ENCODE data around the gene EIPR1.
"Not testable (repeated sequence)": the region's sequence is repeated elsewhere in the genome, so short reads cannot be mapped to it uniquely, and the experiment has no call there.

Gene EIPR1

DNA sequence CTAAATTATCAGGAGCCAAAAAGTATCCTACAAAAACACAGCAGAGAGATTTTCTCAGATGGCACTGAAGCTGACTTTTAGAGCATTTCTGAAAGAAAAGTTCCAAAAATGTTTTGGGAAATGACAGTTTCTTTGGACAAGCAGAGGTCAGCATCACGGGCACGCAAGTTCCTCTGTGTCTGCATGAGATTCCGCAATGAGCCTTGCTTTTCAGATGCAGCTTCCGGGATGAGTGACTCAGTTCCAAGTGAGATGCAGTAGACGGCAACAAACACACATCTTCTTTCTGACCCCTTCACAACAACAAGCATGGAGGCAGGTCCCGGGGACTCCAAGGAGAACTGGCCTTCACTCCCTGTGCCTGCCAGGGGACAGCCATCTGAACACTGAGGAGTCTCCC, 76.6 kb downstream of the EIPR1 start:
- DNase-seq: no peak

DNA sequence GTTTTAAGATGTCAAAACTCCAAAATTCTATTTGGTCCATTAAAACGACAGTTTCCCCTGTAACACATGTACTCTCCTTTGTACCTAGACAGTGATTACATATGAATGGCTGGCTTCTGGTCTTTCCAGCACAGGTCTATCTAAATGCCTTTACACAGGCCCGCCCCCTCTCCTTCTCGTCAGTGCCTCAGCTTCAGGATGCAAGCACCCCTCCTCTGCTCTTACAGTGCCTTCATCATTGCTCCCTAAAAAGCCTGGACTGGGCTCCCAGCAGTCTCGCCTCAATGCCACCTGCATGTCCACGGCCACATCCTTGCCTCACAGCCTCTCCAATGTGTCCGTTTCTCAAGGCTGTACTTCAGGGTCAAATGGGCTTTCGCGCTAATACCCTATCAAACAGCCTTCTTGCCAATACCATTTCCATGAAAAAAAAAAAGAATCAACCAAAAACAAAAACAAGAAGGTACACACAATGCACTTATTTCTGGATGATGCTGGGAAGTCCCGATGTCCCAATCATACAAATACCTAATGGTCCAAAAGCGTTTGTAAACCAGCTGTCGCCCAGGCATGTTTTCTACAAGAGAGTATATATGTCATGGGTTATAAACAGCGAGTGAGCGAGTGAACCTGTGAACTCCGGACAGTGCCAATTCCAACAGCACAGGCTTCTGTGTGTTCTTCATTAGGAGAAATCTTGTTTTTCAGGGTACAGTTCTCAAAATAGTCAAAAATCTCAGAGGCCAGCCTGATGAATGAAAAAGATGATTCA, 77.2 kb downstream of the EIPR1 start:
- no peak for DNase-seq

DNA sequence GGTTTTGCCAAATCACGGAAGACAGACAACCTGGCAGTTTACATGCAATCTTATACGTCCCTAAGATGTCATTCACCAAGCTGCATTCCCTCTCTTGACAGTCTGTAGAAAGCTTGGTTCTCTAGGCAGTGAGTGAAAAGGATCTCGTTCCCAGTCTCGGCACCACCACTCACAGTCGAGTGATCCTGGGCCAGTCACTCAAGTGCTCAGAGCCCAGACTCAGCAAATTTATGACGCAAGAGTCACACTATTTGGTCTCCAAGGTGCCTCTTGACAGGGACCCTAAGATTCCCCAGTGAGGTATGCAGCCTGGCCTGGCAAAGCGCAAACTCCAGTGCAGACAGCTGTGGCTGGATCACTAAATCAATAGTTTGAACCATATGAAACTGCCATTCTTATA, 77.9 kb downstream of the EIPR1 start:
- DNase-seq: no peak

DNA sequence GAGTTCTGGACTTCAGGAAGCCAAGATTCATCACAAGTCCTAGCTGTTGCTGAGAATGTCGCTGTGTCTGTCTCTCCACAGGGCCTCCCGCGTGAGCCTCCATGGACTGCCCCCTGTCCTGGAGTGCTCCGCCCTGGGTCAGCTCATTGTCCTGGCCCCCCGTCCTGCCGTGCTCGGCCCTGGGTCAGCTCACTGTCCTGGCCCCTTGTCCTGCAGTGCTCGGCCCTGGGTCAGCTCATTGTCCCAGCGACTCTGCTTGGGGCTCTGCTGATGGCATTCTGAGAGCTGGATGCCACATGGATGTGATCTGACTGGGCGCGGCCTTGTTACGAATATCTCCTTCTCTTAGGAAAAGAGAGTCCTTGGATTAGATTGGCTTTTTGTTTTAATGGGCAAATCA, 78.5 kb downstream of the EIPR1 start:
- DNase-seq: no peak

DNA sequence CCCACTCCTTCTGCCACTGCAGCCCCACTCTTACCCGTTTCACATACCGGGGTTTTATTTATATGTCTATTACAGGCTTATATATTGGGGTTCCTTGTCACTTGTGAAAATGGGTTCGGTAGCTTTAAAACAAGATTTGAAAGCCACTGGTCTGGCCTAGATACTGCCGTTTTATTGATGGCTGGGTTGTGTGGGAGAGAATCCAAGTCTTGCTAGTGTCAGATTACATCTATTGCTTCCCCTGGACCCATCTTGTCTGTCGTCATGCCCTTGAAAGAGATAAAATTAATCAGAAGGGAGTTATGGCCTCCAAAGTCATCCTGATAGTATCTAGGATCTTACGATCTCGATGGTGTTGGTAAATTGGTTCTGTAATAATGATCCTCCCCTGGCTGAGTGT, 79.4 kb downstream of the EIPR1 start:
- DNase-seq: no peak

DNA sequence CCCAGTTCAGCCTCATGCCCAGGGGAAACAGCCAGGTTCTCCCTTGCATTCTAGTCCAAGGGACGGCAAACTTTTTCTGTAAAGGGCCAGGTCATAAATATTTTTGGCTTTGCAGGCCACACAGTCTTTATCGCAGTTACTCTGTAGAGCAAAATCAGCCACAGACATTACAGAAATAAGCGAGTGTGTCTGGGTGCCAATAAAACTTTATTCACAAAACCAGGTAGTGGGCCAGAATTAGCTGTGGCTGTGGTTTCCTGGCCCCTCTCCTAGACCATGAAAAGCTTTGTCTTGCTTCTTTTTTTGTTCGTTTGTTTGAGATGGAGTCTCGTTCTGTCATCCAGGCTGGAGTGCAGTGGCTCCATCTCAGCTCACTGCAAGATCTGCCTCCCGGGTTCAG, 80.1 kb downstream of the EIPR1 start:
- DNase-seq: no peak

DNA sequence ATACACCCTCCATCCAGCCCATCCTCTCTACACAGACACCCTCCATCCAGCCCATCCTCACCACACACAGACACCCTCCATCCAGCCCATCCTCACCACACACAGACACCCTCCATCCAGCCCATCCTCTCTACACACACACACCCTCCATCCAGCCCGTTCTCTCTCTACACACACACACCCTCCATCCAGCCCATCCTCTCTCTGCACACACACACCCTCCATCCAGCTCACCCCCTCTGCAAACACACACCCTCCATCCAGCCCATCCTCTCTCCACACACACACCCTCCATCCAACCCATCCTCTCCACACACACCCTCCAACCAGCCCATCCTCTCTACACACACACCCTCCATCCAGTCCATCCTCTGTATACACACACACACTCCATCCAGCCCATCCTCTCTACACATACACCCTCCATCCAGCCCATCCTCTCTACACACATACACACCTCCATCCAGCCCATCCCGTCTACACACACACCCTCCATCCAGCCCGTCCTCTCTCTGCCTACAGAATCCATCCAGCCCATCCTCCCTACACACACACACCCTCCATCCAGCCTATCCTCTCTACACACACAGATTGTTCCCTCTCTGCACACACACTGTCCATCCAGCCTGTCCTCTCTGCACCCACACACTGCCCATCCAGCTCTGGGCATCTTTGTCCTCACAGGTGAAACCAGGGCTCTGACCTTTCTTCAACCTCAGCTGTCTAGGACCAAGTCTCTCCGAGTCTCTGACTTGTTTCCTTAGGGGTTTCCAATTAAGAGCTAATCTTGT, 81.2 kb downstream of the EIPR1 start:
- DNase-seq: no peak

DNA sequence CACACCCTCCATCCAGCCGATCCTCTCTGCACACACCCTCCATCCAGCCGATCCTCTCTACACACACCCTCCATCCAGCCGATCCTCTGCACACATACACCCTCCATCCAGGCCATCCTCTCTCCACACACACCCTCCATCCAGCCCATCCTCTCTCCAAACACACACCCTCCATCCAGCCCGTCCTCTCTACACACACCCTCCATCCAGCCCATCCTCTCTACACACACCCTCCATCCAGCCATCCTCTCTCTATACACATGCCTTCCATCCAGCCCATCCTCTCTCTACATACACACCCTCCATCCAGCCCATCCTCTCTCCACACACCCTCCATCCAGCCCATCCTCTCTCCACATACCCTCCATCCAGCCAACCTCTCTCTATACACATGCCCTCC, 83.1 kb downstream of the EIPR1 start:
- DNase-seq: no peak

DNA sequence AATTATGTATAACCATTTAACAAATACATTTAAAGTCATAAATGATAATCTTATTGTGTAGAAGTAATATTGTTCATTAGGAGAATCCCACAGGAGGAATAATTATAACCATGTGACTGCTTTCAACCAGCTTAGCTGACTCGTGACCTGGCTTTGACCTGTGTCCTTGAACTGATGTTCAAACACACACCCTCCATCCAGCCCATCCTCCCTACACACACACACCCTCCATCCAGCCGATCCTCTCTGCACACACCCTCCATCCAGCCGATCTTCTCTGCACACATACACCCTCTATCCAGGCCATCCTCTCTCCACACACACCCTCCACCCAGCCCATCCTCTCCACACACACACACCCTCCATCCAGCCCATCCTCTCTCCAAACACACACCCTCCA, 83.5 kb downstream of the EIPR1 start:
- no peak for DNase-seq

DNA sequence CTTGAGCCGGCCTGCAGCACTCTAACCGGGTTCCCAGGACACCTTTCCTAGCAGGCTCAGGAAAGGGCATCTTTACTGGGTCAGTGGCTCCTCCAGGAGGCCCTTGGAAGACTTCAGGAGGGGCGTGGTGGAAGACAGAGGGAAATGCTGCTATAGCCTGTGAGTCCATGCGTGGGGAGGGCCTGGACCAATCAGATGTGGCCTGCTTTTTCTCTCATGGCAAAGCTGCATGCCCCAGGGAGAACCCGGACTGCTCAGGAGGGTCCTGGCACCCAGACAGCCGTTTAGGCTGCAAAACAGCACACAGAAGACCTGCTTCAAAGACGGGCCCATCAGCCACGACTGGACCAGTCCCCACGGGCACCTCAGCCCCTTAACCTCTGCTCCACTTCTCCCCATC, 84.4 kb downstream of the EIPR1 start:
- DNase-seq: no peak

DNA sequence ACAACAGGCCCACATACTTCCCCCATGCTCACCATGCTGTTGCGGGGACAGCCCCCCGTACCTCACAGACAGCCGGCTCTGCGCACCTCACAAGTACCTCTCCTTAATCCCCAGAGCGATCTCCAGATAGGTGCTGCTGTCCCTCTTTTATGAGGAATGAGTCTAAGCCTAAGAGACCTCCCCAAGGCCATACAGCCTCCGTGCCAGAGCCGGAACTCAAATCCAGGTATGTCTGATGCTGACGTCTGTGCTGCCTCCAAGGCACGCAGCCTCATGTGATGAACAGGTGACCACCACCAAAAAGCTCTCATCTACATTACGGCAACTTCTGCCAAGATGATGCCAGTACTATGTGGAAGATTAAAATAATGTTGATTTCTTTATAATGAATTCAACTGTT, 85.2 kb downstream of the EIPR1 start:
- no peak for DNase-seq

DNA sequence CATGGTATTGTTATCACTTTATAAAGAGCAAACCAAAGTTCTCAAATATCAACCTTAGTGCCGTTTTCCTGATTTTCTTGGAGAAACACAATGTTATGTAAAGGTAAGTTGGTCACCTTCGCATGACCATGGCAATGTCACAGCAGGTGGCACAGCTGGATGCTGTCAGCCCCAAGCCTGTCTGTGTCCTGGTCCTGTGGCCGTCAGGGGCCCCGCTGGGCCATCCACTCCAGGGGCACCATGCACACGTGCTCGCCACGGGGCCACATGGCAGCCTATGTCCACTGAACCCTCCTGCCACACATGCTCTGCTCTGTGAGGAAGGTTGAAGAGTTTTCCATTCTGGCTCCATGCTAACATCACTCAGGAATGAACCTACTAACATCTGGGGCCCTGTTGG, 85.9 kb downstream of the EIPR1 start:
- no peak for DNase-seq

DNA sequence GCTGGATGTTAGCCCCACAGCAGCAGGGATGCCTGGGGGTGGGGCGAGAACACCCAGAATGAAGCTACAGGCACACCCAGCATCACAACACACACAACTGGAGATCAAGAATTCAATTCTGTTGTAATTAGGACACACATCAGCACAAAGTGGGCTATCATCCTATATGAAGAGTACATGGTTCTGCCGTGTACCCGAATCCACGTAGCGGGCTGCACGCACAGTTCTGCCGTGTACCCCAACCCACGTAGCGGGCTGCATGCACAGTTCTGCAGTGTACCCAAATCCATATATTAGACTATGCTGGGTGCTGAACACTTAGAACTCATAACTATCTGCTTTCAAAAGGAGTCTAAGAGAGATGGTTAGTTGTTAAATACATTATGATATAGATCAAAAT, 86.5 kb downstream of the EIPR1 start:
- no peak for DNase-seq

DNA sequence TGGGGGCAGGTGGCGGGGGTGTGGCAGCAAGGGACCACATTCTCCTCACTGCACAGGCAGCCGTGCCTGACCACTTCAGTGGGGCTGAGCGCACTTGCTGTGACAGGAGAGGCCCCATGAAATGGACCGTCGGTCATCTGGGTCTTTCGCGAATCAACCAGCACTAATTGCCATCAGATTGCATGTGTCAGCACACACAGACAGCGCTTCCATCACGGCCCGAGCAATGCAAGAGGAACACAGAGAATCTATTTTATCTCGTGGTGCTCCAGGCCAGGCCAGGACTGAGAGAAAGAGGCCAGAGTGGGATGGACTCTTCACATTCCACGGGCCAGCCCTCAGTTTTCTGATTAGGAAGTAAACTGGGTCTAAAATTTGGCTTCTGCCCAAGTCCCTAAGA, 87.0 kb downstream of the EIPR1 start:
- DNase-seq: no peak

DNA sequence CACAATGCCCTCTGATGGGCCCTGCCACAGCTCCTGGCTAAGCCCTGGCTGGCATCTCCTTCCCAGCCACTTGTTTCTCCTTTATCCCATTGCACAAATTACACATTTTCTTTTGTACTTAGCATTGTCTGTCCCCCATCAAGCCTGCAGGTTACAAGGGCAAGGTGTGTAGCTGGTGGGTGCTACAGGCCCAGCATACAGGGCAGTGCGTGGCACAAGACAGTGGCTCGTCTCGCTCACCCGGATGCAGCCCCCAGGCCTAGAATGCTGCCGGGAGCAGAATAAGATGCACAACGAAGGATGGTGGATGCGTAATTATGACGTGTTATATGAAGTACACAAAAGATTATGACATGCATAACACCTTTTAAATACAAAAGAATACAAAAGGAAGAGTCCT, 87.6 kb downstream of the EIPR1 start:
- DNase-seq: no peak

DNA sequence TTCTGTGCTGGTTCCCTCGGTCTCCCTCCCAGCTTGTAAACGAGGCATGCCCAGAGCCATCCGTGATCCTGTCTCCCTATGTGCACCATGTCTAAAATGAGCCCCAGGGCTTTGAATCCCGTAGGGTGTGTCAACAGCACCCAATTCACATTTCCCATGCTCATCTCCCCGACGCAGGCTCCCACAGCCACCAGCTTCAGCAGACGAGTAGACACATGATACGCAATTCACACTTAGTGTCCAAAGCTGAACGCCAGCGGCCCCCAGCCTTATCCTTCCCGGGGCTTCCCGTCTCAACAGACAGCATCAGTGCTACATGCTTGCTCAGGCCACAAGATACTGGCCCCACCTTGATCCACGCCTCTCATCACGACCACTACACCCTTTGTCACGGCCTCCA, 88.1 kb downstream of the EIPR1 start:
- no peak for DNase-seq

DNA sequence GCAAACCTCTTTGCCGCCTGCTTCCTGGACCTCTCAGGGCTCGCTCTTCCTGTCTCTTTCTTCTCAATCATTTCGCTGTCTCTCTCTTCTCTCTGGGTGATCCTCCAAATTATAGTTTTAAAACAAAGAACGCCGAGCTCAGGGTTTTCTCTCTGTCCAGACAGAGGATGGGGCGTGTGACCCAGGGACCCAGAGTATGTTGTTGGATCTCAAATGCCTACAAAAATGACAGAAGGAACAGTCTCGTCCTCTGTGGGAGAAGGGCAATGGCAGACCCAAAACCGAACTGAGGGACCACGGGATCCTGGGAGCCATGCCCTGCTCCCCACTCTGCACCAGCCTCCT, 88.5 kb downstream of the EIPR1 start:
- DNase-seq: no peak

DNA sequence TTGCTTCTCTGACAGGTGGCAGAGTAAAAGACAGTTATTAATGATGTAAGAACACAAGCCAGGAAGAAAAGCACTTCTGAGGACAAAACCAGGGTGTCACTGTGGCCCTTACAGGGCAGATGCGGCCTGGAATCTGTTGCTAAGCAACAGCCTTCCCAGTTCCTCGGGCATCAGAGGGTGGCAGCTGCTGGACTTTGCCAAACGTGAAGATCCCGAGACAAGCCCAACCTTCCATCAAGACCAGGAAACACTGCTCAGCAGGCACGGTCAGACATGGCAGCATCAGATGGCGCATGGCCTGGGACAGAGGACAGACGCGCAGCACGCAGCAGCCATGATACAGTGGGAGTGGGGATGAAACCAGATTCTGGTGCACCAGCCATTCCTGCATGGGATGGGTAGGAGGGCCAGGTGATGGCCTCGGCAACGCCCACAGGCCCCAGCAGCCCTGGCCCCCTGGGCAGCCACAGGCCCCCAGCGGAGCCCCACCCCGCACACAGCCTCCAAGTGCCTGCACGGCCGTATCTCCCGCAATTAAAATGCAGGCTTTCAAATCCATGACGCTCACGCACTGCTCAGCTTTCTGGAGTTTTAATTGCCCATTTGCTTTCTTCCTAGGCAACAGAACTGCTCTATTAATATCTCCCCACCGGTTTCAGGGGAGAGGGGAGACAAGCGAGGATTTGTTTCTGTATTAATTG, 89.0 kb downstream of the EIPR1 start:
- no peak for DNase-seq

DNA sequence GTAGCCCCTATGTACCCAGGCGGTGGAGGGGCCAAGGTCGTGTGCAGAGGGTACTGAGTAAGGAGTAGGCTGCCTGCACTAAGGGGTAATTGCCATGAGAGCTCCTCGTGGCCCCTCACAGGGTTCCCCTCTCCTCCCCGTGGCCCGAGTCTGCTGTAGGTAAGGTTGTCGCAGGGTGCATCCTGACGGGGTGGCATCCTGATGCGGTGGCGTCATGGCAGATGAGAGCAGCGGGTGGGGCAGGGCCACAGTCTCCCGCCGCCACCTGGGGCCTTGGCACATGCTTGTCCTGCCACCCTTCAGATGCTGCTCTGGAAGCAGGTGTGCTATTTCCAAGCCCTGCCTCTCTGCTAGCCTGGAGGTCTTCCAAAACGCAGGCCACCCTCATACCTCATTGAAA, 89.7 kb downstream of the EIPR1 start:
- no peak for DNase-seq

DNA sequence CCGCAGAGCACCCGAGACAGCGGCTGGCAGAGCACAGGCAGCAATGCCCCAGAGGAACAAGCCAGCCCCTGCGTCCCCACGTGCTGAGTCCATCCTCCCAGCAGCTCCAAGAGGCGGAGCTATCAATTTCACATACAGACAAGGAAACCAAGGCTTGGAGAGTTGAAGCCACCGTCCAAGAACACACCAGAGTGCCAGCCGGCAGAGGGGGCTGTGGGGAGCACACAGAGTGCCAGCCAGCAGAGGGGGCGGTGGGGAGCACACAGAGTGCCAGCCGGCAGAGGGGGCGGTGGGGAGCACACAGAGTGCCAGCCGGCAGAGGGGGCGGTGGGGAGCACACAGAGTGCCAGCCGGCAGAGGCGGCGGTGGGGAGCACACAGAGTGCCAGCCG, 91.0 kb downstream of the EIPR1 start:
- DNase-seq: not testable (repeated sequence)

DNA sequence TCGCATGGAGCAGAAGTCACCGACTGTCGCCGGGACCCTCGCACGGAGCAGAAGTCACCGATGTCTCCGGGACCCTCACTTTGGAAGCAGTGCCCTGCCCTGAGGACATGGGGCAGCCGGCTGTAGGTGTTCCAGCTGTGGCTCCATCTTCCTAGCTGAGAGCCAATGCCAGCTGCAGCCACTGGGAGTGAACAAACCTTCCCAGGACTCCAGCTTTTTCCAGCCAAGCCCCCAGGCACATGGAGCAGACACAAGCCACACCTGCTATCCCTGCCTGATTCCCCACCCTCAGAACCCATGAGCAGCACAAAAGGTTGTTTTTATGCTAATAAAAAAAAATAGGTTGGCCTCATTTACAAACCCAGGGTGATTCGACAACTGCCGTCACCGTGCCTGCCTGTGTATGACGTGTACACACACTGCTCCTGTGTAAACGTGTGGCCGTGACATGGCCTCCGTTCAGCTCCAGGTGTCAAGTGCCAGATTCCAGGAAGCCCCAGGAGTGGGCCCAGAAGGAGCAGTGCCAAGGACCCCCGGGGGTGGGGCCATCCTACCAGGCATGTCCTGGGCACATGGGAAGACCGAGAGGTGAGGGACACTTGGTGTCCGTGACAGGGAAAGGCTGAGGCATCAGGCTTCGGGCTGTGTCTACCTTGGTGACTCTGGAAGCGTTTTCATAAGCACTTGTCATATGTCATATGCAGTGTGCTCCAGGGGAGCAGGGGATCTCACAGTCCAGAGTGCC, 91.5 kb downstream of the EIPR1 start:
- no peak for DNase-seq

DNA sequence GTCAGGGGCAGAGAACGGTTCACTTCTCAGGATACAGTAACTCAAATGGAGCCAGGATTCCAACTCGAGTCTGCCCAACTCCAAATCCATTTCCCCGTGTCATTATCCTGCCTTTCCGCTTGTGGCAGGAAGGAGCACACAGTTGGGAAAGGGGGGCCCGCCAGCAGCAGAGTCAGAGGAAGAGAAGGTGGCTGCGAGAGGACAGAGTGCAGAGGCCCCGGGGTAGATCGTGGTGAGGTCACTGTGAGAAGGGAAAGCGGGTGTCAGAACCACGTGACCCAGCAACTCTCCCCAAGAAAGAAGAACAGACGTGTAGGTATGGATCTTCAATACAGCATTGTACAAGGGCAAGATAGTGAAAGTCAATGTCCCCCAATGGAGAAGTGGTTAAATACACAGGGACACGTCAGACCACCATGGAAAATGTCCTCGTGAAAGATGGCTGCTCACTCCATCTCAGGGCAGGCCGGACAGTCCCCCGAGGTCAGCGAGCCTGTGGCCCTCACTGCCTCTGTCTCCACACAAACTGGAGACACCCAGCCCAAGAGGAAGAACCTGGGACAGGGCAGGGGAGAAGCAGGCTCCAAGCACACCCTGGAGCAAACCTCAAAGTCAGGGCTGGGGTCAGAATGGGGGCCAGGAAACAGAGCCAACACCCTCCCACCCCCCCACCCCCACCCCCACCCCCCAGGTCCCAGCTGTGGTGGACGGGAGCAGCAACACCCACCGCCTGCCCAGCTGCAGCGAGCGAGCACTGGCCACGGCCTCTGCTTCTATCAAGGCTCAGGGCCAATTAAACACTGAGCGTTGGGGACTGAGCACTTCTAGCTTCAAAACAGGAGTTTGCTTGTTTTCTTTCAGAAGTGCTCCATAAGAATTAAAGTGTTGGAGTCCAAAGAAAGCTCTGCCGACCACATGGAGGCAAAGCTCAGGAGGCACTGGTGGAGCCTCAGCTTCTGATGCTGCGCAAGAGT, 92.7 kb downstream of the EIPR1 start:
- no peak for DNase-seq
